Neural cell (in vitro differentiated cells): Measurements from ENCODE around the gene OSBPL1A.

Source experiments
- CTCF ChIP-seq: fragments of 450-650 bp; IDR thresholded peaks from 2 replicates; pipeline ENCODE4 v1.5.1; 2014; ENCODE audit warnings: antibody characterized with exemption, mild to moderate bottlenecking, moderate library complexity; ENCODE audit not compliant: poor library complexity, severe bottlenecking
- EZH2 ChIP-seq: fragments of 200-600, 300-800 bp; shearing (Covaris generic), sonication (generic); IDR thresholded peaks from 2 replicates; pipeline ENCODE4 v1.6.1; 2014; ENCODE audit warnings: antibody characterized with exemption, low read length, borderline replicate concordance, mild to moderate bottlenecking; ENCODE audit not compliant: insufficient read depth, poor library complexity, severe bottlenecking
- MXI1 ChIP-seq: fragments of 450-650 bp; conservative IDR thresholded peaks from 2 replicates; pipeline ENCODE4 v1.6.1; 2014; ENCODE audit warnings: antibody characterized with exemption, mild to moderate bottlenecking; ENCODE audit not compliant: poor library complexity, severe bottlenecking
- POLR2AphosphoS5 ChIP-seq: IDR thresholded peaks from 2 replicates; pipeline ENCODE4 v1.6.1; 2012
- RAD21 ChIP-seq: fragments of 450-650 bp; conservative IDR thresholded peaks from 2 replicates; pipeline ENCODE4 v1.6.1; 2014; ENCODE audit warnings: antibody characterized with exemption, mild to moderate bottlenecking, moderate library complexity
- REST ChIP-seq: IDR thresholded peaks from 2 replicates; pipeline ENCODE4 v1.6.1; 2012; ENCODE audit warnings: borderline replicate concordance
- SMC3 ChIP-seq: fragments of 450-650 bp; conservative IDR thresholded peaks from 2 replicates; pipeline ENCODE4 v1.6.1; 2014; ENCODE audit warnings: antibody characterized with exemption, mild to moderate bottlenecking, moderate library complexity; ENCODE audit not compliant: poor library complexity
- TAF1 ChIP-seq: IDR thresholded peaks from 2 replicates; pipeline ENCODE4 v1.6.1; 2012; ENCODE audit warnings: low read depth

- no peak for TF ChIP-seq CTCF
- no peak for TF ChIP-seq POLR2AphosphoS5
- TF ChIP-seq REST: no peak
- no peak for TF ChIP-seq MXI1
- TF ChIP-seq TAF1: no peak
- no peak for TF ChIP-seq EZH2
- TF ChIP-seq RAD21: no peak
- TF ChIP-seq SMC3: no peak
Measured at GRCh38 chr18:24220318-24220688, 177.3 kb downstream of the OSBPL1A start.
